Endothelial cell of umbilical vein (primary cell): Measurements from ENCODE around the gene DOCK1.

Experiments
- EZH2 ChIP-seq: IDR thresholded peaks from 2 replicates; pipeline ENCODE4 v1.6.1; 2012; ENCODE audit warnings: borderline replicate concordance, low read depth, mild to moderate bottlenecking, moderate library complexity, low read length, inconsistent platforms; ENCODE audit not compliant: severe bottlenecking
- MYC ChIP-seq: IDR thresholded peaks from one replicate; pipeline ENCODE4 v1.6.1; 2011; ENCODE audit warnings: mild to moderate bottlenecking, low read depth, low read length
- TF ChIP-seq, protein P1 (sequence below), 2 donors: IDR thresholded peaks; 1 replicate in 1 of 2; 2 replicates in 1 of 2; pipeline ENCODE4 v1.5.1; 2011; ENCODE audit warnings: low read length in 2 of 2, mild to moderate bottlenecking in 2 of 2, moderate library complexity in 2 of 2, control low read depth in 1 of 2, inconsistent platforms in 1 of 2, low read depth in 1 of 2; ENCODE audit not compliant: insufficient read depth in 1 of 2; ENCODE audit errors: extremely low read depth in 1 of 2

GRCh38 chr10:126944191-126944590 lies 39.0 kb downstream of the DOCK1 start:
- TF ChIP-seq, protein P1, sequence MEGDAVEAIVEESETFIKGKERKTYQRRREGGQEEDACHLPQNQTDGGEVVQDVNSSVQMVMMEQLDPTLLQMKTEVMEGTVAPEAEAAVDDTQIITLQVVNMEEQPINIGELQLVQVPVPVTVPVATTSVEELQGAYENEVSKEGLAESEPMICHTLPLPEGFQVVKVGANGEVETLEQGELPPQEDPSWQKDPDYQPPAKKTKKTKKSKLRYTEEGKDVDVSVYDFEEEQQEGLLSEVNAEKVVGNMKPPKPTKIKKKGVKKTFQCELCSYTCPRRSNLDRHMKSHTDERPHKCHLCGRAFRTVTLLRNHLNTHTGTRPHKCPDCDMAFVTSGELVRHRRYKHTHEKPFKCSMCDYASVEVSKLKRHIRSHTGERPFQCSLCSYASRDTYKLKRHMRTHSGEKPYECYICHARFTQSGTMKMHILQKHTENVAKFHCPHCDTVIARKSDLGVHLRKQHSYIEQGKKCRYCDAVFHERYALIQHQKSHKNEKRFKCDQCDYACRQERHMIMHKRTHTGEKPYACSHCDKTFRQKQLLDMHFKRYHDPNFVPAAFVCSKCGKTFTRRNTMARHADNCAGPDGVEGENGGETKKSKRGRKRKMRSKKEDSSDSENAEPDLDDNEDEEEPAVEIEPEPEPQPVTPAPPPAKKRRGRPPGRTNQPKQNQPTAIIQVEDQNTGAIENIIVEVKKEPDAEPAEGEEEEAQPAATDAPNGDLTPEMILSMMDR (IDR thresholded peaks at IDR 0.05; ENCODE audit: extremely low read depth in 1 of 2, insufficient read depth in 1 of 2, low read depth in 1 of 2, low read length in 2 of 2) = no peak
- TF ChIP-seq EZH2 = no peak
- no peak for TF ChIP-seq MYC
